COLO829 (cell line): Measurements from ENCODE around the gene SPOP.

ENCODE experiments used
- DNase-seq: peaks from one replicate; pipeline ENCODE4 v3.0.0; 2012; ENCODE audit warnings: low spot score

SPOP gene

GRCh38 chr17:49549691-49550678 is 127.9 kb downstream of the SPOP start:
- DNase-seq = no peak

GRCh38 chr17:49549311-49549605 is 128.6 kb downstream of the SPOP start:
- DNase-seq = no peak
